GM12878 (cell line): ENCODE data around the gene CREB5. TPM values are rescaled to one million over a fixed set of nuclear protein-coding genes. Genes with fewer than 3 reads are reported as not detected.

Experiments
- ATAC-seq: fragments of 200-7000 bp; cut with Tn5 transposase; 3 replicates; pipeline ENCODE4 v1.9.1; 2020; ENCODE audit warnings: mild to moderate bottlenecking, moderate library complexity
- BruUV-seq: library from RNA; stranded (reverse); fragments of 400-500 nt; replicated peaks from 2 replicates; lab custom pipeline; 2021; lab: Mats Ljungman, UMichigan
- CTCF ChIA-PET: fragments of 300-600 bp; sonication (Branson Sonifier 250); formaldehyde crosslinking; extraction: SDS; loops from one replicate; lab custom pipeline; 2021; ENCODE audit warnings: inconsistent platforms; lab: Yijun Ruan, JAX
- POLR2A ChIA-PET: fragments of 350-600 bp; formaldehyde crosslinking; extraction: SDS; loops from one replicate; lab custom pipeline; 2021; ENCODE audit warnings: inconsistent platforms; lab: Charles Lee
- RAD21 ChIA-PET: fragments of 300-600 bp; sonication (Branson Sonifier 250); formaldehyde crosslinking; loops from one replicate; lab custom pipeline; 2023; ENCODE audit warnings: antibody characterized with exemption; ENCODE audit not compliant: unreplicated experiment; lab: Charles Lee
- SMC1A ChIA-PET: fragments of 300-600 bp; sonication (Branson Sonifier 250); formaldehyde crosslinking; loops from one replicate; lab custom pipeline; 2023; ENCODE audit not compliant: unreplicated experiment, uncharacterized antibody; lab: Charles Lee
- DNase-seq: peaks from one replicate; pipeline ENCODE4 v3.0.0-alpha.2; 2011; ENCODE audit warnings: low read depth, low spot score
- FAIRE-seq: peaks from 3 replicates; lab custom pipeline; 2011; peaks lifted over from hg19 to GRCh38; lab: Jason Lieb, UNC
- H2AFZ ChIP-seq: 2 replicates; pipeline ENCODE4 v1.6.0; 2011; ENCODE audit warnings: low read depth, low read length, control low read depth; ENCODE audit not compliant: control insufficient read depth
- H3K27ac ChIP-seq: 2 replicates; pipeline ENCODE4 v1.5.1; 2011; ENCODE audit warnings: control low read depth; ENCODE audit not compliant: control insufficient read depth, insufficient read depth
- H3K27me3 ChIP-seq, 2 experiments: replicated peaks in 1 of 2; 2 replicates each; pipeline versions ENCODE4 v1.6.0 to v1.6.1; 2011; ENCODE audit warnings: low read length in 1 of 2; ENCODE audit not compliant: control insufficient read depth in 2 of 2, insufficient read depth in 2 of 2
- H3K36me3 ChIP-seq, 2 experiments: 2 replicates each; pipeline ENCODE4 v1.5.1; 2011; ENCODE audit warnings: low read length in 1 of 2; ENCODE audit not compliant: control insufficient read depth in 2 of 2, insufficient read depth in 2 of 2
- H3K4me1 ChIP-seq: 2 replicates; pipeline ENCODE4 v1.6.1; 2011; ENCODE audit warnings: mild to moderate bottlenecking, low read length, moderate library complexity, mixed read lengths; ENCODE audit not compliant: control insufficient read depth, insufficient read depth
- H3K4me2 ChIP-seq: 2 replicates; pipeline ENCODE4 v1.6.0; 2011; ENCODE audit warnings: control low read depth; ENCODE audit not compliant: control insufficient read depth, insufficient read depth
- H3K4me3 ChIP-seq: fragments of 200-600 bp; sonication (generic); 2 replicates; pipeline ENCODE4 v1.5.1; 2016
- H3K79me2 ChIP-seq: 2 replicates; pipeline ENCODE4 v1.6.0; 2011; ENCODE audit warnings: low read length; ENCODE audit not compliant: control insufficient read depth, insufficient read depth
- H3K9ac ChIP-seq: 2 replicates; pipeline ENCODE4 v1.8.0; 2011; ENCODE audit warnings: low read length, control low read depth, mixed read lengths; ENCODE audit not compliant: control insufficient read depth, insufficient read depth
- H3K9me3 ChIP-seq: replicated peaks from 3 replicates; pipeline ENCODE4 v1.5.1; 2011; ENCODE audit warnings: mild to moderate bottlenecking, low read length; ENCODE audit not compliant: control insufficient read depth, insufficient read depth
- H4K20me1 ChIP-seq: 2 replicates; pipeline ENCODE4 v1.6.0; 2011; ENCODE audit not compliant: control insufficient read depth, insufficient read depth
- ATF7 ChIP-seq: fragments of 450-650 bp; IDR thresholded peaks from 2 replicates; pipeline ENCODE4 v1.6.1; 2016; ENCODE audit warnings: low read depth, mild to moderate bottlenecking
- BACH1 ChIP-seq: fragments of 450-650 bp; IDR thresholded peaks from 2 replicates; pipeline ENCODE4 v1.6.1; 2017; ENCODE audit warnings: mild to moderate bottlenecking, borderline replicate concordance
- BRCA1 ChIP-seq: IDR thresholded peaks from 2 replicates; pipeline ENCODE4 v1.6.1; 2011; ENCODE audit warnings: low read depth, low read length, improper control_type of control experiment
- CBX5 ChIP-seq: sonication (generic); IDR thresholded peaks from 2 replicates; pipeline ENCODE4 v1.6.1; 2016; ENCODE audit warnings: low read depth, moderate library complexity, mild to moderate bottlenecking, inconsistent platforms
- CREB1 ChIP-seq: IDR thresholded peaks from 2 replicates; pipeline ENCODE4 v1.6.1; 2012; ENCODE audit warnings: low read depth, mild to moderate bottlenecking, inconsistent platforms
- EZH2 ChIP-seq: IDR thresholded peaks from 2 replicates; pipeline ENCODE4 v1.6.1; 2012; ENCODE audit warnings: low read depth, mild to moderate bottlenecking, control low read depth, inconsistent platforms, low read length, borderline replicate concordance; ENCODE audit not compliant: control insufficient read depth
- FOXM1 ChIP-seq: IDR thresholded peaks from 2 replicates; pipeline ENCODE4 v1.6.1; 2012; ENCODE audit warnings: low read depth, mild to moderate bottlenecking, inconsistent platforms, low read length, moderate library complexity
- IRF4 ChIP-seq: IDR thresholded peaks from 2 replicates; pipeline ENCODE4 v1.6.1; 2011; ENCODE audit warnings: low read depth, low read length
- JUNB ChIP-seq: IDR thresholded peaks from 2 replicates; pipeline ENCODE4 v1.6.1; 2016; ENCODE audit warnings: antibody characterized with exemption, mild to moderate bottlenecking
- KLF5 ChIP-seq: fragments of 450-650 bp; IDR thresholded peaks from 2 replicates; pipeline ENCODE4 v1.6.1; 2014; ENCODE audit warnings: mild to moderate bottlenecking; ENCODE audit not compliant: partially characterized antibody
- MXI1 ChIP-seq: fragments of 150-350 bp; IDR thresholded peaks from 2 replicates; pipeline ENCODE4 v1.6.1; 2011; ENCODE audit warnings: low read depth, mild to moderate bottlenecking, inconsistent platforms, low read length, improper control_type of control experiment
- NR2C1 ChIP-seq: fragments of 450-650 bp; IDR thresholded peaks from 2 replicates; pipeline ENCODE4 v1.6.1; 2017; ENCODE audit warnings: antibody characterized with exemption, mild to moderate bottlenecking, moderate library complexity
- NR2F1 ChIP-seq: fragments of 450-650 bp; conservative IDR thresholded peaks from 2 replicates; pipeline ENCODE4 v1.6.1; 2017; ENCODE audit warnings: mild to moderate bottlenecking
- RFX5 ChIP-seq: IDR thresholded peaks from 2 replicates; pipeline ENCODE4 v1.6.1; 2011; ENCODE audit warnings: low read depth, low read length, improper control_type of control experiment
- SMC3 ChIP-seq: IDR thresholded peaks from 2 replicates; pipeline ENCODE4 v1.6.1; 2011; ENCODE audit warnings: low read length, improper control_type of control experiment, borderline replicate concordance
- TCF7 ChIP-seq: IDR thresholded peaks from 2 replicates; pipeline ENCODE4 v1.6.1; 2014; ENCODE audit warnings: antibody characterized with exemption, borderline replicate concordance
- USF1 ChIP-seq: IDR thresholded peaks from 2 replicates; pipeline ENCODE4 v1.6.1; 2011; ENCODE audit warnings: borderline replicate concordance, low read depth, mild to moderate bottlenecking, moderate library complexity, mixed read lengths, low read length; ENCODE audit not compliant: insufficient read depth; ENCODE audit errors: extremely low read length
- YBX1 ChIP-seq: fragments of 450-650 bp; IDR thresholded peaks from 2 replicates; pipeline ENCODE4 v1.6.1; 2016; ENCODE audit warnings: antibody characterized with exemption
- ZNF592 ChIP-seq: fragments of 450-650 bp; IDR thresholded peaks from 2 replicates; pipeline ENCODE4 v1.6.1; 2017; ENCODE audit warnings: mild to moderate bottlenecking, moderate library complexity
- WGBS: methylation state at CpG from one replicate; pipeline ENCODE4 v1.1.6; 2016; ENCODE audit warnings: low lambda C conversion rate; ENCODE audit not compliant: insufficient replicate concordance, insufficient coverage; ENCODE audit errors: missing lambda C conversion rate; 5-methylcytosine and 5-hydroxymethylcytosine counted together
- in situ Hi-C: fragments of 300-500 bp; cut with MboI; formaldehyde crosslinking; loops from 9 replicates; pipeline ENCODE4 v1.14.3; 2018; ENCODE audit warnings: mixed read lengths
- intact Hi-C: fragments of 100-400 bp; cut with micrococcal nuclease; formaldehyde crosslinking; loops from one replicate; pipeline ENCODE4 v1.14.2; 2022; ENCODE audit not compliant: unreplicated experiment
- polyA plus RNA-seq, 11 experiments: library from polyadenylated mRNA; depleted of rRNA in 4 of 11; unstranded in 6 of 11; stranded (reverse) in 5 of 11; fragments of >200 nt; fragmentation: Nextera tagmentation in 4 of 11; fragmentation: Illumina TruSeq in 1 of 11; extraction: Ambion mirVana in 4 of 11; extraction: Trizol in 1 of 11; gene quantifications; 1 replicate in 1 of 11; 2 replicates in 10 of 11; pipeline versions ENCODE4 v1.2.1 to v1.2.3, GENCODE V29; 2011 to 2016; ENCODE audit warnings: inconsistent platforms in 2 of 11, missing spikeins in 2 of 11, low read depth in 1 of 11
- total RNA-seq, 4 experiments: library from RNA; depleted of rRNA in 3 of 4; stranded (reverse); fragments of >200 nt in 3 of 4; fragmentation: Illumina TruSeq in 1 of 4; extraction: Trizol in 1 of 4; gene quantifications; 2 replicates each; pipeline versions ENCODE4 v1.2.1 to v1.2.3, GENCODE V29; 2013 to 2021

The CREB5 gene
- total and polyA plus RNA-seq, 10 of the 15 experiments (the other 5 are each of a cell fraction or from before 2014, with no cell fraction given), result 12.9 to 74.1 (median 53.0) TPM

DNA sequence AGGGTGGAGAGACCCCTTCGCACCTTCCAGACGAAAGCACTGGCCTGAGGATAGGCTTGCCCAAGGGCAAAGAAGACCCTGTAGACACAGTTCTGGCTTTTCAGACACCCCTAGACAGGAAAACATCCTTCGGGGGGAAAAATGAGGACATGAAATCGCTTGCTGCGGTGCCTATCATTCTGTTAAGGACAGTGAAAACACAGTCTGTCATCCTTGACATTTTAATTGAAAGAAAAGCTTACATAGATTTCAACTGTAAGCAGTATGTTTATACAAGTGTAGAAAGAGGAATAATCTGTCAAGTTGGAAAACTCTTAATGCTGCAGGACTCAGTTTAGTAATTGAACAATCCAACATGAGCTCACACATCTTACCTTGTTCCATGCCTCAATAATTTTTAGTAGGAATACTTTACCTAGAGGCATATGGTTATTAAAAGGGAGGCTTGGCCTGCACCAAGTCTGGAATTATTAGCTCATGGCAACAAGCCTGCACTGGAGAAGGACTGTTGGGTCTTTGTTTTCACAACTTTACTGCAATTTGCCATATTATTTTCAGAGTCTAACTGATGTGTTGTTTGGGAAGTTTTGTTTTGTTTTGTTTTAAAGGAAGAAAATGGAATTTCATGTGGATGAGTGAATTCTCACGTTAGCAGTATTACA, 302.3 kb downstream of the CREB5 start:
- TF ChIP-seq USF1, result no peak
- no peak for TF ChIP-seq NR2F1
- TF ChIP-seq BRCA1, result no peak
- no peak for TF ChIP-seq ATF7
- TF ChIP-seq TCF7, result no peak
- TF ChIP-seq JUNB, result no peak
- no peak for TF ChIP-seq NR2C1
- TF ChIP-seq FOXM1, result no peak
- no peak for TF ChIP-seq IRF4
- TF ChIP-seq EZH2, result no peak
- no peak for TF ChIP-seq MXI1
- no peak for TF ChIP-seq BACH1
- no peak for TF ChIP-seq CREB1
- no peak for TF ChIP-seq CBX5
- TF ChIP-seq SMC3, result no peak
- TF ChIP-seq RFX5, result no peak
- TF ChIP-seq KLF5, result no peak
- TF ChIP-seq ZNF592, result no peak
- TF ChIP-seq YBX1, result no peak
- ChIA-PET SMC1A (interaction anchor here (1.3 to 1.7 kb wide), 2 partner anchors 10 to 103 kb away, joined by 3 to 8 read pairs; no protein-coding TSS in a partner anchor), POLR2A (no interaction called here), RAD21 (no interaction called here), CTCF (interaction anchor here (1.0 kb wide), 1 partner anchor 9 kb away, joined by 4 read pairs; no protein-coding TSS in a partner anchor)
- FAIRE-seq, result no peak
- Histone ChIP-seq H3K36me3 (peaks cover 0 to 5% of the 10 kb centered on the region in 2 experiments; a peak in 2 of 4 replicates), H3K27me3 (no peaks in the 10 kb centered on the region), H3K27ac (no peak overlapping the region), H3K4me3 (no peak overlapping the region), H3K4me1 (no peaks in the 10 kb centered on the region), H3K4me2 (no peak overlapping the region), H2AFZ (no peak overlapping the region), H3K79me2 (no peaks in the 10 kb centered on the region), H3K9me3 (no peaks in the 10 kb centered on the region), H3K9ac (no peak overlapping the region), H4K20me1 (no peaks in the 10 kb centered on the region)
- no TSS peak for BruUV-seq
- intact Hi-C loops (no loop called here), in situ Hi-C loops (no loop called here)
- no peak for ATAC-seq
- DNase-seq, result no peak
- 46% methylated on average over 6 of the region's 6 CpGs for WGBS
